ENCODE measurements around the gene ITGB8. TPM values are rescaled to one million over a fixed set of nuclear protein-coding genes. Genes with fewer than 3 reads are reported as not detected.

Gene ITGB8
- total RNA-seq, 1 donor from 2014 or later = 0.03 TPM

DNA sequence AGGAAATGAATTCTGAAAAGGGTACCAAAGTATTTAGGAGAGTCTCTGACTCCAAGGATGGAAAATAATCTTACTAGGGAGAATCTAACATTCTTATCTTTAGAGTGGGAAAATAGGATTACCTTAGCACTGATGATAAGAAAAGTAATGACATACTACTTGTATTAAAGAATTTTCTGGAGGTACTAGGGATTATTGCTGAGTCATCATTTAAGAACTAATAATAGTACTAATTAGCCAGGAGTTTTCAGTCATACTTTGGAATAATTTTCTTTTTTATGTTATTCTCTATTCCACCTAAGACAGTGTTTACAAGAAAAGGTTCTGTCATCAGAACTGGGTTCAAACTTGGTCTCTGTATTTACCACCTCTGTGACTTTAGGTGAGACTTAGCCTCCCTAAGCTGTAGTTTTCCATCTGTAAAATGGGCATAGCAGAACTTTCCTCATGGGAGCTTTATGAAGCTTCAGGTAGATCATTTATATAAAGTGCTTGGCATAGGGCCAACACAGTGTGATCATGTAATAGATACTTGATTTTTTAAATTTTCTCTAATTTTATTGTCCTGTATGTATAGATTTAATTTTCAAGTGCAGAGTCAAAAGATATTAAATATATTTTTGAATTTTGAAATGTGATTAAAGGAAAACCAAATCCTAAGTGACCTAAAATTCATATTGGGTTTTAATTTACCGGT, 20.4 kb downstream of the ITGB8 start:
- DNase-seq (ENCODE audit: low spot score) = no peak
- no peaks in the 10 kb centered on the region for H3K36me3 Mint-ChIP-seq (ENCODE audit: low read depth)
- H3K27me3 Mint-ChIP-seq (ENCODE audit: insufficient read depth) = no peaks in the 10 kb centered on the region
- no peak overlapping the region for H3K27ac Mint-ChIP-seq
- intact Hi-C loops (cut with micrococcal nuclease) = no loop called here
- H3K4me1 Mint-ChIP-seq (ENCODE audit: low read depth) = no peaks in the 10 kb centered on the region
- no peak overlapping the region for H3K4me3 Mint-ChIP-seq
- no peaks in the 10 kb centered on the region for H3K9me3 Mint-ChIP-seq

DNA sequence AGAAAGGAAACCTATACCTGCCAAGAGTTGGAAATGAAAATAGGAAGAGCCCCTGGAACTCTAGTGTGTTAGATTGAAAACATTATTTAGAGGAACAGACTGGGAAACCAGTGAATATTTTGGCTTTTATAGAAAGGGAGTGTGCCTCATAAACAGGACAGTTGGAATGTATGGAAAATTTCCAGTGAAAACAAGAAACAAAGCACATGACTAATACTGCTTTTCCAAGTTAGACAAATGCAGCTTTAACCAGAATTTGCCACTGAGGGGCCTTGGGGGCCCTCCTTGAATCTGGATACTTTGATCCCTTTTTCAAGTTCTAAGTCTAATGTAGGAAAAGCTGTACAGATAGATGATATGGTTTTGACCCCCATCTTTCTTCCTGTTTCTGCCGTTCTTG, 21.2 kb downstream of the ITGB8 start:
- no peaks in the 10 kb centered on the region for H3K36me3 Mint-ChIP-seq (ENCODE audit: low read depth)
- DNase-seq (ENCODE audit: low spot score) = no peak
- intact Hi-C loops (cut with micrococcal nuclease) = no loop called here
- no peaks in the 10 kb centered on the region for H3K27me3 Mint-ChIP-seq (ENCODE audit: insufficient read depth)
- no peak overlapping the region for H3K4me3 Mint-ChIP-seq
- H3K27ac Mint-ChIP-seq = no peak overlapping the region
- H3K9me3 Mint-ChIP-seq = no peaks in the 10 kb centered on the region
- no peaks in the 10 kb centered on the region for H3K4me1 Mint-ChIP-seq (ENCODE audit: low read depth)

DNA sequence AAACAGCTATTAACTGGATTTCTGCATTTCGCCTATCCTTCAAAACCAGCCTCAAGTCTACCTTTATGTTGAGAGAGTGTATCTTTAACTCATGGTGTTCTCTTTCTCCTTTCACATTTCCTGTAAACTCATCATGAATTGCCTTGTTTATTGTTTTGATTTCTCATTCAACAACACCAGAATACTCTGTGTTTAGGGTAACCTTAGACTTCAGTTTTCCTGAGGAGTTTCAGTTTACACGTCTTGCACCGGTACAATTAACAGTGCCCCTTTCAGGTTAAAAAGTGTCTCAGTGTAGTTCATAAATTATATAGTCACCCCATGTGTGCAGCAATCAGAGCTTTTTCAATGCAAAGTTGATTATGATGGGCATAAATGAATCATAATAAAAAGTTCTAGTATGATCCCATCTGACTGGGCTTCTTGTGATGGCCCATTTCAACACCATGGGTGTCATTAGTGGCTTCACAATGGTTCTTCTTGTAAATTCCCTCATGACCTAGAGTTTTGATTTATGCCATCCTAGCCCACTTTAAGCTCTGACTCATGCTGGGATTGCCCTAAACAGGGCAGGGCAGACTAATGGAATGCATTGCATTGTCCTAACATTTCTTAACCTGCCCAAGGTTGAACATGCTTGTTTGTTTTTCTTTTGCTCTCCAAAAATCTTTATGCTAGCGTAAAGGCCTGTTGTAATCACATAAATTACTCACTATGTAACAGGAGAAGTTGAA, 22.0 kb downstream of the ITGB8 start:
- Mint-ChIP-seq H3K27ac (no peak overlapping the region), H3K4me3 (no peak overlapping the region), H3K4me1 (ENCODE audit: low read depth) (no peaks in the 10 kb centered on the region), H3K27me3 (ENCODE audit: insufficient read depth) (no peaks in the 10 kb centered on the region), H3K9me3 (no peaks in the 10 kb centered on the region), H3K36me3 (ENCODE audit: low read depth) (no peaks in the 10 kb centered on the region)
- no peak for DNase-seq (ENCODE audit: low spot score)
- intact Hi-C loops (cut with micrococcal nuclease) = no loop called here

DNA sequence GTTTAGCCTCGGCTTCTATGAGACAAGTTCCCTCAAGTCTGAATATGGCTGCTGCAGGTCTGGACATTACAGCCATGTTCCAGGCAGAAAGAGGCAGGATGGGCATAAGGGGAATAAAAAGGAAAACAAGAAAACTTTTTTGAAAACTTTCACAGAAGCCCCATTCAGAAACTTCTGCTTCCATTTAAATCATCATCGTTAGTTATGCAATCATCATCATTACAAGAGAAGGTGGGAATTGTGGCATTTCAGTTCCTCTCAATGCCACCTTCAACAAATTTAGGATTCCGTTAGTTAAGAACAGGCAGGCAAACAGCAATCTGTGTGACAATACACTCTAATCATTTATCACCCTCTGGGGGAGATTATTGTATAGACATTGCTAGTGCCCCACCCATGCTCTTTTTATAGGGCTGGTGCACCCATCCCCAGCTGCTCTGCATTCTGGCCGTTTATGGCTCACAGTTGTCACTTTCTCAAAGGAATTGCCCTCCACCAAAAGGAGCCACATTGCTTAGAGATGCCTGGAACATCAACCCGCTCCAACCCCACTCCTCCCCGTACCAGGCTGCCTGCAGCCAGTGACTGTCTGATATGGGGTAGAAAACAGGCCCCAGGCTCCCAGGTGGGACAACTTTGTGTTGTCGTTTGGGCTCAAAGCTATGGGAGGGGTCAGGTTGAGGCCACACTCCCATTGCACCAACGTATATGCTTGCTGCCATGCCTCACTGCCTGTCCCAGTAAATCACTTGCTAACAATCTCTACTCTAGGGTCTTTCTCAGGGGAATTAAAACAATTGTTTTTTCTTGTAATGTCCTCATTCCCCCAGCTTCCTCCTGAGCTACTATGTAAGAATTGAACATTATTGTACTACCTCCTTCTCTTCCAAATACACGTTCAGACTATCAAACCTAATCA, 24.2 kb downstream of the ITGB8 start:
- no peaks in the 10 kb centered on the region for H3K27me3 Mint-ChIP-seq (ENCODE audit: insufficient read depth)
- no peaks in the 10 kb centered on the region for H3K36me3 Mint-ChIP-seq (ENCODE audit: low read depth)
- no peak for DNase-seq (ENCODE audit: low spot score)
- intact Hi-C loops (cut with micrococcal nuclease) = no loop called here
- no peak overlapping the region for H3K4me3 Mint-ChIP-seq
- H3K9me3 Mint-ChIP-seq = no peaks in the 10 kb centered on the region
- H3K4me1 Mint-ChIP-seq (ENCODE audit: low read depth) = no peaks in the 10 kb centered on the region
- no peak overlapping the region for H3K27ac Mint-ChIP-seq

DNA sequence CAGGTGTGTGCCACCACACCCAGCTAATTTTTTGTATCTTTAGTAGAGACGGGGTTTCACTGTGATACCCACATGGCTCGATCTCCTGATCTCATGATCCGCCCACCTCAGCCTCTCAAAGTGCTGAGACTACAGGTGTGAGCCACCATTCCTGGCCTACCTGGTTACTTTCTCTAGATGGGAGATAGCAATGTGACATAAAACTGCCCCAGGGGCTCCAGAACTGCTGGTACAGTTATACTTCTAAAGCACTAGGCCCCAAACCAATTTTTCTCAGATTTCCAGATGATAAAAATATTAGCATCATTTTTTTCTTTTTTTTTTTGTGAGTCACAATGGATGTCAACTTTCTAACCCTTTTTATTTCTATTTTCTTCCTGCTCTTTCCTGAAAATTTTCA, 27.4 kb downstream of the ITGB8 start:
- Mint-ChIP-seq H3K9me3 (no peaks in the 10 kb centered on the region), H3K4me3 (no peak overlapping the region), H3K27me3 (ENCODE audit: insufficient read depth) (no peaks in the 10 kb centered on the region), H3K27ac (no peak overlapping the region), H3K4me1 (ENCODE audit: low read depth) (no peaks in the 10 kb centered on the region), H3K36me3 (ENCODE audit: low read depth) (no peaks in the 10 kb centered on the region)
- DNase-seq (ENCODE audit: low spot score) = no peak
- intact Hi-C loops (cut with micrococcal nuclease) = no loop called here

DNA sequence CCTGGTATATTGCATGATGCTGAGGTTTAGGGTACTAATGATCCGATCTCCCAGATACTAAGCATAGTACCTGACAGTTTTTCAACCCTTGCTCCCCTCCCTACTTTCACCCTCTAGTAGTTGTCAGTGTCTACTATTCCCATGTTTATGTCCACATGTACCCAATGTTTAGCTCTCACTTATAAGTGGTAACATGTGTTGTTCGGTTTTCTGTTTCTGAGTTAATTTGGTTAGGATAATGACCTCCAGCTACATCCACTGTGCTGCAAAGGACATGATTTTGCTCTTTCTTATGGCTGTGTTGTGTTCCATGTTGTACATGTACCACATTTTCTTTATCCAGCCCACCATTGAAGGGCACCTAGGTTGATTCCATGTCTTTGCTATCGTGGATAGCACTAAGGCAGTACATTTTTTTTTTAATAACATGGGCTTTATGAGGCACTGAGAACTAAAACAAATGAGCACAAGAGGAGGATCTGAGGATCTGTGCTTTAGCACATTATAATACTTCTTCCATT, 28.1 kb downstream of the ITGB8 start:
- intact Hi-C loops (cut with micrococcal nuclease) = no loop called here
- H3K4me1 Mint-ChIP-seq (ENCODE audit: low read depth) = no peaks in the 10 kb centered on the region

GRCh38 chr7:20359341-20359963, 28.8 kb downstream of the ITGB8 start:
- Mint-ChIP-seq H3K4me3 (no peak overlapping the region), H3K9me3 (no peaks in the 10 kb centered on the region), H3K27ac (no peak overlapping the region), H3K4me1 (ENCODE audit: low read depth) (no peaks in the 10 kb centered on the region), H3K36me3 (ENCODE audit: low read depth) (no peaks in the 10 kb centered on the region), H3K27me3 (ENCODE audit: insufficient read depth) (no peaks in the 10 kb centered on the region)
- intact Hi-C loops (cut with micrococcal nuclease) = no loop called here
- DNase-seq (ENCODE audit: low spot score) = no peak

More for the DNA sequence above, 28.1 kb downstream of the ITGB8 start:
- Mint-ChIP-seq H3K27ac (no peak overlapping the region), H3K4me3 (no peak overlapping the region), H3K9me3 (no peaks in the 10 kb centered on the region), H3K36me3 (ENCODE audit: low read depth) (no peaks in the 10 kb centered on the region), H3K27me3 (ENCODE audit: insufficient read depth) (no peaks in the 10 kb centered on the region)
- DNase-seq (ENCODE audit: low spot score) = no peak

- no peak overlapping the region for H3K4me3 Mint-ChIP-seq
- peaks cover 2% of the 10 kb centered on the region for H3K27me3 Mint-ChIP-seq (ENCODE audit: insufficient read depth)
- H3K36me3 Mint-ChIP-seq (ENCODE audit: low read depth) = no peaks in the 10 kb centered on the region
- H3K27ac Mint-ChIP-seq = no peak overlapping the region
- no peaks in the 10 kb centered on the region for H3K4me1 Mint-ChIP-seq (ENCODE audit: low read depth)
- DNase-seq (ENCODE audit: low spot score) = no peak
- H3K9me3 Mint-ChIP-seq = no peaks in the 10 kb centered on the region
- intact Hi-C loops (cut with micrococcal nuclease) = no loop called here
These were observed 32.0 kb downstream of the ITGB8 start for GRCh38 chr7:20362574-20363253.

GRCh38 chr7:20364571-20365196, 34.0 kb downstream of the ITGB8 start:
- Mint-ChIP-seq H3K27me3 (ENCODE audit: insufficient read depth) (peaks cover 2% of the 10 kb centered on the region), H3K27ac (no peak overlapping the region), H3K4me3 (no peak overlapping the region), H3K4me1 (ENCODE audit: low read depth) (no peaks in the 10 kb centered on the region), H3K36me3 (ENCODE audit: low read depth) (no peaks in the 10 kb centered on the region), H3K9me3 (no peaks in the 10 kb centered on the region)
- intact Hi-C loops (cut with micrococcal nuclease) = no loop called here
- no peak for DNase-seq (ENCODE audit: low spot score)

GRCh38 chr7:20365486-20365885, 34.8 kb downstream of the ITGB8 start:
- H3K36me3 Mint-ChIP-seq (ENCODE audit: low read depth) = no peaks in the 10 kb centered on the region
- H3K27ac Mint-ChIP-seq = no peak overlapping the region
- DNase-seq (ENCODE audit: low spot score) = no peak
- H3K27me3 Mint-ChIP-seq (ENCODE audit: insufficient read depth) = peaks cover 2% of the 10 kb centered on the region
- H3K9me3 Mint-ChIP-seq = no peaks in the 10 kb centered on the region
- intact Hi-C loops (cut with micrococcal nuclease) = no loop called here
- no peaks in the 10 kb centered on the region for H3K4me1 Mint-ChIP-seq (ENCODE audit: low read depth)
- H3K4me3 Mint-ChIP-seq = no peak overlapping the region

- Mint-ChIP-seq H3K4me3 (no peak overlapping the region), H3K9me3 (no peaks in the 10 kb centered on the region), H3K36me3 (ENCODE audit: low read depth) (no peaks in the 10 kb centered on the region), H3K27ac (no peak overlapping the region), H3K27me3 (ENCODE audit: insufficient read depth) (no peaks in the 10 kb centered on the region), H3K4me1 (ENCODE audit: low read depth) (no peaks in the 10 kb centered on the region)
- DNase-seq (ENCODE audit: low spot score) = no peak
- intact Hi-C loops (cut with micrococcal nuclease) = no loop called here
These were observed 43.7 kb downstream of the ITGB8 start for GRCh38 chr7:20374399-20374798.

- no peaks in the 10 kb centered on the region for H3K27me3 Mint-ChIP-seq (ENCODE audit: insufficient read depth)
- DNase-seq (ENCODE audit: low spot score) = no peak
- intact Hi-C loops (cut with micrococcal nuclease) = no loop called here
- no peak overlapping the region for H3K4me3 Mint-ChIP-seq
- H3K4me1 Mint-ChIP-seq (ENCODE audit: low read depth) = no peaks in the 10 kb centered on the region
- H3K27ac Mint-ChIP-seq = no peak overlapping the region
- H3K9me3 Mint-ChIP-seq = no peaks in the 10 kb centered on the region
- H3K36me3 Mint-ChIP-seq (ENCODE audit: low read depth) = no peaks in the 10 kb centered on the region
These were observed 46.1 kb downstream of the ITGB8 start for GRCh38 chr7:20376796-20377195.
